A549 treated with AZD9567 at 1 μM for 4 hours (cell line): ENCODE data around the gene NRF1. TPM values are rescaled to one million over a fixed set of nuclear protein-coding genes. Genes with fewer than 3 reads are reported as not detected.

Experiments used
- total RNA-seq: library from RNA; stranded (reverse); fragments of 200-300 nt; extraction: Qiagen RNA extraction; gene quantifications from 5 replicates; pipeline ENCODE4 v1.2.3, GENCODE V29; 2022; ENCODE audit not compliant: insufficient read depth

The NRF1 gene
- 11.3 to 14.2 TPM (median 12.9 TPM) in 5 replicates for total RNA-seq

DNA sequence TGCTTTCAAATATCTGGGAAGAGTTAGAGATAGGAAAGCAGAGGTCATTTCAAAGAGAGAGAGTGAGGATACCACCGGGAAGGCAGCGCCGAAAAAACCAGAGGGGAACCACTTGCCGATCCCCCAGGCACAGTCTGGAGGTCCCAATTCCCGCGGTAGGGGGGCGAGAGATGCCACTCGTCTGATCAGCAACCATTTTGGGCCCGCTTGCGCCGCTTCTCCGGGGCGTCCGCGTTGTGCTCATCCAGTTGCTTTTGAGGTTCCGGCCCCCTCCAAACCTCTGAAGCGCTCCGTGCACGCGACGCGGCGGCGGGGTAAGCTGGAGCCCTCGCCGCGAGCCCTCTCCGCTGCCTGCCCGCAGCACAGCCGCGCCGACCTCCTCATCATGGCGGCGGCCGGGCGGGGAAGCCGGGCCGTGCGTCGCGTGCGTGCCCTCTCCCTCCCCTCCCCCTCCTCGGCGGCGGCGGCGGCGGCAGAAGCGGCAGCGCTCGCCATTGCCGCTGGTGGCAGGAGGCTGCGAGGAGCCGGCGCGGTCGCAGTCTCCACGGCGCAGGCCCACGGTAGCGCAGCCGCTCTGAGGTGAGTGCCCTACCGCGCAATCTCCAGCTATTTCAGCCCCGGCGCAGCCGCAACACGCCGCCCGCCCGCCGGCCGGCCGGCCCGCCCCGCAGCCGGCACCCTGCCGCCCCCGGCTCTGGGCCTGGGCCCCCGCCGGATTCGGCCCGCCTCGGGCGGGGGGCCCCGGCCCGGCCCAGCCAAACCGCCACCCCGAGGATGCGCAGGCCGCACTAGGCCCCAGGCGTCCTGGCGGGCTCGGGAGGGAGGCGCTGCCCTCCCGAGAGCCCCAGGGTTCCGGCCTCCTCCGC is at the start of gene NRF1:
TSS of gene NRF1 (plus strand) at position 475 of the 866 bp plus-strand sequence. CDS start 45,632 bp downstream, outside the sequence.

Other genes starting within 250 kb of the NRF1 start
- gene STRIP2, start 177.3 kb upstream of the NRF1 start, total RNA-seq: 5.6 to 8.6 TPM (median 6.4 TPM) in 5 replicates
- 8.8 to 21.9 TPM (median 9.8 TPM) in 5 replicates for gene SMKR1, start 109.2 kb upstream of the NRF1 start, total RNA-seq